CD4-positive, CD25-positive, alpha-beta regulatory T cell (primary cell): ENCODE data around the gene PCSK6. TPM values are rescaled to one million over a fixed set of nuclear protein-coding genes. Genes with fewer than 3 reads are reported as not detected.

ENCODE experiments used
- ATAC-seq, 2 donors: fragments of 150-1000 bp; cut with Tn5 transposase; one replicate each; pipeline ENCODE4 v1.10.0; 2021; ENCODE audit warnings: low read depth in 2 of 2, moderate number of reproducible peaks in 2 of 2, moderate library complexity in 1 of 2
- DNase-seq, 3 donors: peaks; one replicate each; pipeline versions ENCODE4 v3.0.0 to v3.0.0-alpha.2; 2012 to 2022; ENCODE audit warnings: mixed read lengths in 1 of 3
- H3K27ac ChIP-seq: one replicate; pipeline ENCODE4 v1.7.0; 2013; ENCODE audit warnings: mild to moderate bottlenecking, low read length; ENCODE audit not compliant: insufficient read depth, poor library complexity, severe bottlenecking
- H3K27me3 ChIP-seq: one replicate; pipeline ENCODE4 v1.7.0; 2013; ENCODE audit warnings: low read length; ENCODE audit not compliant: control insufficient read depth, insufficient read depth
- H3K36me3 ChIP-seq: one replicate; pipeline ENCODE4 v1.7.0; 2013; ENCODE audit warnings: mild to moderate bottlenecking, low read length, moderate library complexity; ENCODE audit not compliant: control insufficient read depth, insufficient read depth
- H3K4me1 ChIP-seq: 2 replicates; pipeline ENCODE4 v1.7.0; 2013; ENCODE audit warnings: mild to moderate bottlenecking, low read length; ENCODE audit not compliant: insufficient read depth, control insufficient read depth, poor library complexity, severe bottlenecking
- H3K4me3 ChIP-seq: one replicate; pipeline ENCODE4 v1.7.0; 2013; ENCODE audit warnings: low read depth, mild to moderate bottlenecking, low read length, moderate library complexity
- H3K9me3 ChIP-seq, 2 experiments: 1 replicate in 1 of 2; 2 replicates in 1 of 2; pipeline ENCODE4 v1.7.0; 2013; ENCODE audit warnings: low read length in 2 of 2, mild to moderate bottlenecking in 1 of 2, moderate library complexity in 1 of 2; ENCODE audit not compliant: control insufficient read depth in 2 of 2
- H3K27ac Mint-ChIP-seq, 3 donors: one replicate each; pipeline ENCODE4 v1.8.0; 2020 to 2022; ENCODE audit warnings: mild to moderate bottlenecking in 3 of 3, mixed read lengths in 3 of 3, moderate library complexity in 2 of 3
- H3K27me3 Mint-ChIP-seq: one replicate; pipeline ENCODE4 v1.8.0; 2022; ENCODE audit warnings: mild to moderate bottlenecking, mixed read lengths
- H3K36me3 Mint-ChIP-seq: one replicate; pipeline ENCODE4 v1.8.0; 2020; ENCODE audit warnings: mixed read lengths
- H3K4me1 Mint-ChIP-seq, 4 donors: one replicate each; pipeline ENCODE4 v1.8.0; 2020 to 2022; ENCODE audit warnings: mixed read lengths in 4 of 4, mild to moderate bottlenecking in 1 of 4
- H3K4me3 Mint-ChIP-seq, 4 donors: one replicate each; pipeline ENCODE4 v1.8.0; 2020 to 2022; ENCODE audit warnings: mild to moderate bottlenecking in 4 of 4, mixed read lengths in 4 of 4, moderate library complexity in 3 of 4
- H3K9me3 Mint-ChIP-seq, 7 donors: one replicate each; pipeline ENCODE4 v1.8.0; 2020 to 2022; ENCODE audit warnings: mixed read lengths in 7 of 7, mild to moderate bottlenecking in 3 of 7, moderate library complexity in 2 of 7
- polyA plus RNA-seq, 4 donors: library from polyadenylated mRNA; unstranded; fragments of 300-500 nt; fragmentation: Illumina TruSeq; gene quantifications; one replicate each; pipeline ENCODE4 v1.2.3, GENCODE V29; 2021
- total RNA-seq: library from RNA; stranded (reverse); gene quantifications from one replicate; pipeline ENCODE4 v1.2.3, GENCODE V29; 2022

PCSK6 gene
- total RNA-seq = 1.1 TPM
- under 1 TPM in 3 of 4 donors, not detected in 1; 0.07 to 0.33 (median 0.10) TPM for polyA plus RNA-seq

GRCh38 chr15:101489599-101490407 is at the start of gene PCSK6:
Gene PCSK6 (minus strand): TSS chr15:101489707. CDS start chr15:101489670, 37 bp downstream.
- H3K36me3 Mint-ChIP-seq = no peaks in the 10 kb centered on the region
- peak within 1 kb of the TSS in 1 of 4 donors; percentile 63 for H3K4me3 Mint-ChIP-seq
- H3K9me3 Mint-ChIP-seq = peaks cover 0 to 3% (median 0%) of the 10 kb centered on the region in 7 donors
- Histone ChIP-seq H3K4me1 (no peaks in the 10 kb centered on the region), H3K27ac (no peak within 1 kb of the TSS), H3K9me3 (no peaks in the 10 kb centered on the region), H3K27me3 (peaks cover 7% of the 10 kb centered on the region), H3K36me3 (no peaks in the 10 kb centered on the region), H3K4me3 (no peak within 1 kb of the TSS)
- H3K27me3 Mint-ChIP-seq = peaks cover 59% of the 10 kb centered on the region
- DNase-seq = peak in 1 of 3 donors; percentile 28
- H3K4me1 Mint-ChIP-seq = peaks cover 0 to 3% (median 0%) of the 10 kb centered on the region in 4 donors
- no peak for ATAC-seq
- no peak within 1 kb of the TSS for H3K27ac Mint-ChIP-seq

- Mint-ChIP-seq H3K36me3 (no peaks in the 10 kb centered on the region), H3K27ac (no peak overlapping the region), H3K9me3 (peaks cover 0 to 1% (median 0%) of the 10 kb centered on the region in 7 donors), H3K4me1 (no peaks in the 10 kb centered on the region), H3K4me3 (no peak overlapping the region), H3K27me3 (peaks cover 4% of the 10 kb centered on the region)
- Histone ChIP-seq H3K4me3 (no peak overlapping the region), H3K27ac (no peak overlapping the region), H3K36me3 (no peaks in the 10 kb centered on the region), H3K9me3 (no peaks in the 10 kb centered on the region), H3K27me3 (no peaks in the 10 kb centered on the region), H3K4me1 (no peaks in the 10 kb centered on the region)
- DNase-seq (no peak), ATAC-seq (no peak)
Measured at GRCh38 chr15:101538996-101539395, 49.5 kb upstream of the PCSK6 start.

- Mint-ChIP-seq H3K27me3 (peaks cover 4% of the 10 kb centered on the region), H3K4me3 (no peak overlapping the region), H3K27ac (peak overlapping the region in 1 of 3 donors; percentile 69), H3K4me1 (no peaks in the 10 kb centered on the region), H3K36me3 (no peaks in the 10 kb centered on the region), H3K9me3 (peaks cover 0 to 1% (median 0%) of the 10 kb centered on the region in 7 donors)
- H3K4me1 ChIP-seq = no peaks in the 10 kb centered on the region
- no peaks in the 10 kb centered on the region for H3K36me3 ChIP-seq
- H3K9me3 ChIP-seq = no peaks in the 10 kb centered on the region
- no peak for ATAC-seq
- no peak overlapping the region for H3K4me3 ChIP-seq
- H3K27me3 ChIP-seq = no peaks in the 10 kb centered on the region
- no peak overlapping the region for H3K27ac ChIP-seq
- DNase-seq = no peak
Measured at GRCh38 chr15:101538177-101538576, 48.7 kb upstream of the PCSK6 start.

- ATAC-seq (no peak), DNase-seq (no peak)
- peaks cover 4% of the 10 kb centered on the region for H3K27me3 Mint-ChIP-seq
- H3K36me3 ChIP-seq = no peaks in the 10 kb centered on the region
- H3K4me3 Mint-ChIP-seq = no peak overlapping the region
- H3K27me3 ChIP-seq = no peaks in the 10 kb centered on the region
- H3K36me3 Mint-ChIP-seq = no peaks in the 10 kb centered on the region
- H3K9me3 ChIP-seq = no peaks in the 10 kb centered on the region
- H3K4me3 ChIP-seq = no peak overlapping the region
- no peak overlapping the region for H3K27ac ChIP-seq
- H3K27ac Mint-ChIP-seq = no peak overlapping the region
- no peaks in the 10 kb centered on the region for H3K4me1 Mint-ChIP-seq
- H3K9me3 Mint-ChIP-seq = peaks cover 0 to 1% (median 0%) of the 10 kb centered on the region in 7 donors
- H3K4me1 ChIP-seq = no peaks in the 10 kb centered on the region
Measured at GRCh38 chr15:101537483-101538080, 48.1 kb upstream of the PCSK6 start.

- Mint-ChIP-seq H3K4me3 (no peak overlapping the region), H3K9me3 (peaks cover 0 to 1% (median 0%) of the 10 kb centered on the region in 7 donors), H3K27ac (no peak overlapping the region), H3K27me3 (peaks cover 4% of the 10 kb centered on the region), H3K4me1 (no peaks in the 10 kb centered on the region), H3K36me3 (no peaks in the 10 kb centered on the region)
- Histone ChIP-seq H3K27me3 (no peaks in the 10 kb centered on the region), H3K9me3 (no peaks in the 10 kb centered on the region), H3K27ac (no peak overlapping the region), H3K4me1 (no peaks in the 10 kb centered on the region), H3K4me3 (no peak overlapping the region), H3K36me3 (no peaks in the 10 kb centered on the region)
- ATAC-seq = no peak
- no peak for DNase-seq
Measured at GRCh38 chr15:101536875-101537405, 47.4 kb upstream of the PCSK6 start.

GRCh38 chr15:101536166-101536874 is 46.8 kb upstream of the PCSK6 start:
- H3K36me3 Mint-ChIP-seq = no peaks in the 10 kb centered on the region
- H3K27ac Mint-ChIP-seq = no peak overlapping the region
- no peak for ATAC-seq
- peaks cover 4% of the 10 kb centered on the region for H3K27me3 Mint-ChIP-seq
- Histone ChIP-seq H3K27me3 (no peaks in the 10 kb centered on the region), H3K36me3 (no peaks in the 10 kb centered on the region), H3K4me3 (no peak overlapping the region), H3K4me1 (no peaks in the 10 kb centered on the region), H3K27ac (no peak overlapping the region), H3K9me3 (no peaks in the 10 kb centered on the region)
- peaks cover 0 to 1% (median 0%) of the 10 kb centered on the region in 7 donors for H3K9me3 Mint-ChIP-seq
- H3K4me1 Mint-ChIP-seq = no peaks in the 10 kb centered on the region
- H3K4me3 Mint-ChIP-seq = no peak overlapping the region
- DNase-seq = no peak

- no peak overlapping the region for H3K27ac Mint-ChIP-seq
- ATAC-seq (no peak), DNase-seq (no peak)
- H3K4me1 Mint-ChIP-seq = no peaks in the 10 kb centered on the region
- Histone ChIP-seq H3K36me3 (no peaks in the 10 kb centered on the region), H3K27me3 (no peaks in the 10 kb centered on the region), H3K9me3 (no peaks in the 10 kb centered on the region), H3K4me1 (no peaks in the 10 kb centered on the region), H3K4me3 (no peak overlapping the region), H3K27ac (no peak overlapping the region)
- H3K36me3 Mint-ChIP-seq = no peaks in the 10 kb centered on the region
- no peak overlapping the region for H3K4me3 Mint-ChIP-seq
- peaks cover 0 to 1% (median 0%) of the 10 kb centered on the region in 7 donors for H3K9me3 Mint-ChIP-seq
- H3K27me3 Mint-ChIP-seq = peaks cover 1% of the 10 kb centered on the region
Measured at GRCh38 chr15:101535170-101535902, 45.8 kb upstream of the PCSK6 start.
